GDM1 (cell line): ENCODE measurements around the gene GNG8.
"Not testable (repeated sequence)": the region's sequence is repeated elsewhere in the genome, so short reads cannot be mapped to it uniquely, and the experiment has no call there.

Source experiments
- DNase-seq: peaks from one replicate; lab custom pipeline; 2025; lab: John Stamatoyannopoulos, UW

The GNG8 gene

DNA sequence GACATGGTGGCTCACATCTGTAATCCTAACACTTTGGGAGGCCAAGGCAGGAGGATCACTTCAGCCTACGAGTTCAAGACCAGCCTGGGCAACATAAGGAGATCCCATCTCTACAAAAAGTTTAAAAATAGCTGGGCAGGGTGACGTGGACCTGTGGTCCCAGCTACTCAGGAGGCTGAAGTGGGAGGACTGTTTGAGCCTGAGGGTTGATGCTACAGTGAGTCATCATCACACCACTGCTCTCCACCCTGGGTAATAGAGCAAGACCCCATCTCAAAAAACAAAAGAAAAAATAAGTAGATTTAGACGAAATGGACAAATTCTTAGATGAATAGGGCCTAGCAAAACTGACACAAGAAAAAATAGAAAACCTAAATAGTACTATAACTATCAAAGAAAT is 10.4 kb upstream of the GNG8 start:
- DNase-seq, result no peak

- DNase-seq, result no peak
These were observed 8.7 kb upstream of the GNG8 start for GRCh38 chr19:46644720-46645119.

DNA sequence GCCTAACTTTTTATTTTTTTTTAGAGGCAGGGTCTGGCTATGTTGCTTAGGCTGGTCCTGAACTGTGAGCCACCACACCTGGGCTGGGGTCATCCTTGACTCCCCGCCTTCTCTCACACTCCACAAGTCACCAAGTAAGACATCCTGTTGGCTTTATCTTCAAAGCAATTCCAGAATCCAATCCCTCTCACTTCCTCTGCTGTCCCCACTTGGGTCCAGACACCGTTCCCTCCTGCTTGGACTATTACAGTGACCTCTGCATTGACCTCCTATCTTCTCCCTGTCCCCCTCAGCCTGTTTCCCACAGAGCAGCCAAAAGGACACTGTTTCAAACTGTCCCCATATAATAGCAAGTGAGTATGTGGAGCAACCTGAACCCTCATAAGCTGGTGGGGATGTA is 4.7 kb upstream of the GNG8 start:
- DNase-seq, result no peak

- DNase-seq, result no peak
These were observed 3.6 kb upstream of the GNG8 start for GRCh38 chr19:46639358-46640182.

DNA sequence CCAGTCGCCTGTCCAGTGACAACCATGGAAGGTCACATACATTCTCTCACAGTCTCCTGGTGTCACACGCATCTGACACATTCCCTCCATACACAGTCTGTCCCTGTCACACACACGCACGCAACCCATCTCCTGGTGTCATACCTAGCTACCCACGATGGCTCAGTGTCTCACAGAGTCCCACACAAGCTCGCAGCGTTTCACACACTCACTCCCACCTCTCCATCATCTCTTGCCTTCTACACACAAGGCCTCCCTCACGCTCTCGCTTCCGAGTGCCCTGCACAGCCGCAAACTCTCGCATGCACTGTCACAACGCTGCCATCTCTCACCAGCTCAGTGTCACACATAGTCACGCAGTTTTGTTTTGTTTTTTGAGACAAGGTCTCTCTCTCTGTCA is 1.2 kb upstream of the GNG8 start:
- no peak for DNase-seq

GRCh38 chr19:46634656-46635218 is 1.3 kb downstream of the GNG8 start:
- DNase-seq, result no peak

- DNase-seq, result peak; percentile 81
These were observed 1.9 kb downstream of the GNG8 start for GRCh38 chr19:46634045-46634655.

DNA sequence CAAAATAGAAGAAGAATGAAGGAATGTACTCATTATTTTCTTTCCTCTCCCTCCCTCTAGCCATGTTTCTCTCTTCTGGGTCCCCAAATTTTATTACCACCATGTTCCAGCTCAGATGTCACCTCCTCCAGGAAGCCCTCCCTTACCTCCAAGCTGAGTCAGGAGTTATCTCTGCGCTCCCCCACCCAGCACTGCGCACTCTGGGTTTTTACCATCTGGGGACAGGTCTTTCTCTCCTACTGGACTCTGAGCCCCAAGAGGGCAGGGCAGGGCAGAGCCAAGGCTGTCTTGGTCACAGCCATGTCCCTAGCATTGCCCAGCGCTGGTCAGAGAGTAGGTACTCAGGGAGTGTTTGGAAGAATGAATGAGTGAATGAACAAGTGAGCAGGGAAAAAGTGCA is 2.9 kb downstream of the GNG8 start:
- DNase-seq, result no peak

GRCh38 chr19:46631481-46631880 is 4.5 kb downstream of the GNG8 start:
- no peak for DNase-seq

GRCh38 chr19:46630586-46631205 is 5.3 kb downstream of the GNG8 start:
- DNase-seq, result no peak

GRCh38 chr19:46629546-46630025 is 6.4 kb downstream of the GNG8 start:
- DNase-seq, result peak; percentile 72

- not testable (repeated sequence) for DNase-seq
These were observed 7.0 kb downstream of the GNG8 start for GRCh38 chr19:46628970-46629369.

DNA sequence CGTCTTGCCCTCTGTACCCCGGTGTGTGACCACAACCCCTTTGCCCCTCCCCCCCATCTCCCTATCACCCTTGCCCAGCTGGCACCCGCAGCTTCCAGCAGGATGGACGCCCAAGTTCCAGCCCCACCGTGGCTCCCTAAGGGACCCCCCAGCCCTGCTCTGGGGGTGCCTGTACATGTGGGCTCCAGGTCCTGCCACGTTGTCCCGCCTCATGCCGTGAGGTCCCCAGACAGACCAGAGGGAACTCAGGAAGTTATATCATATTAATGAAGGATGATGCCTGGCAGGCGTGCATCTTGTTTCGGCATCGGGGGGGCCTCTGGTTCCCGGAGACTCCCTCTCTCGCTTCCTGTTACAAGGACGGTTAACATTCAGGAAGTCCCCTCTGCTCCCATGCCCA is 9.6 kb downstream of the GNG8 start:
- no peak for DNase-seq

DNA sequence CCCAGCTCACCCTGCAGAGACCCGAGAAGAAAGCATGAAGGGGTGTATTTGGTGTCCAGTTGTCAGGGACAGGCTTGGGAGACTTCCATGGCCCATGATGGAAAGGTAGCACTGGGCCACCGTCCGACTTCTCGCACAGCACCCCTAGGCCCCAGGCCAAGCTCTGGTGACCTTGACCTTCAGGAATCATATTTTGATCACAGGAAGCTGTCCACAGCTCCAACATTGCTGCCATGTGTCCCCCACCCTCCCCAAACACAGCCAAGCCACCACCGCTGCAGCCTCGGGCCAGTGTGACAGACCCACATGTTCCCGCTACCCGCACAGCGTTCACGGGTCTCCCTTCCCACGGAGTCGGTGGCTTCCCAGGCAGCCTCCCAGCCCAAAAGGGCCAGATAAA is 10.3 kb downstream of the GNG8 start:
- DNase-seq, result no peak

DNA sequence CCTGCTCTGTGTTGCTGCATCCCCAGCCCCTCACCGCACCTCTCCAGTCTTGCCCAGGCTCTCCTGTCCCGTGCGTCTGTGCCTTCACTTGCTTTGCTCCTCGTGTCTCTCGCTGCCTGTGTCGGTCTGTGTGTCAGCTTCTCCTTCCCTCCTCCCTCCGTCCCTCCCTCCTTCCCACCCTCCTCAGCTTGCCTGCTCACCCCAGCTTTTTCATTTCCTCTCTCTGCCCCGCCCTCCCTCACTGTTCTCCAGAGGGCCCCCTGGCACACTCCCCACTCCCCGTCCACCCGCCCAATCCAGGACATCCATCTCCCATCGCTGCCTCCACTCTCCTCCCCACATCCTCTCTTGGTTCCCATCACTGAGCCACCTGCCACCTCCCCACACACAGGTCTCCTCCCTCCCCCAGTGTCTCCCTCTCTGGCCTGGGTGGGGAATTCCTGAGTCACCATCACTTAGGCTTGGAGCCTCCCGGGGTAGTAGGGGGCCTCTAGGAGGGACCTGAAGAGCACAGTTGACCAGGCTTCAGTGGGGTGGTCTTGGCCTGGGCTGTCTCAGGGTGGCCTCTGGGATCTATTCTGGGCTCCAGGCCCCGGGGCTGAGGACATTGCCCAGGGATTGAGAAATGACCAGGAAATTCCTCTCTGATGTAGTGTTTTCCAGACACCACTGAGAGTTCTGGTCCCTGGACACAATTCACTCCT is 10.9 kb downstream of the GNG8 start, which contains the start of gene PTGIR:
TSS of gene PTGIR (minus strand) at position 132 of the 704 bp plus-strand sequence. CDS start 864 bp downstream, outside the sequence.
- no peak for DNase-seq

DNA sequence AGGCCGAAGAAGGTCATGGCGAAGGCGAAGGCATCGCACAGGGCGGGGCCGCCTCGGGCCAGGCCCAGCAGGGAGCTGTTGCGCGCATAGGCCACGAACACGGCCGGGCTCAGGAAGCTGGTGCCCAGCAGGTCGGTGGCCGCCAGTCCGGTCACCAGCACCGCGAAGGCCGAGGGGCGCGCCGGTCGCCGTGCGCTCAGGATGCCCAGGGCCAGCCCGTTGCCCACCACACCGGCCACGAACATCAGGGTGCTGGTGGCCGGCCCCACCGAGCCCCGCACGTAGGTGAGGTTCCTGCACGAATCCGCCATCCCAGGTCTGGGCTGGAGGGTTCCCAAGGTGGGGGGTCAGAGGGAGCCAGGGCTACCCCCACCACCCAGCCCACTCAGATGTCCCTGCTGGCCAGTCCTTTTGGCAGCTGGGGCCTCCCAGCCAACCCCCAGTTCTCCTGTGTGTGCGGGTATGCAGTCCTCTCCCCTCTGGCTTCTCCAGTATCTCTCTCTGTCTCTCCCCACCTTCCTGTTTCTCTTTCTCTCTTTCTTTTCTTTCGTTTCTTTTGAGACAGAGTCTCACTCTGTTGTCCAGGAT is 12.0 kb downstream of the GNG8 start:
- DNase-seq, result no peak

- no peak for DNase-seq
These were observed 13.9 kb downstream of the GNG8 start for GRCh38 chr19:46622118-46622446.

DNA sequence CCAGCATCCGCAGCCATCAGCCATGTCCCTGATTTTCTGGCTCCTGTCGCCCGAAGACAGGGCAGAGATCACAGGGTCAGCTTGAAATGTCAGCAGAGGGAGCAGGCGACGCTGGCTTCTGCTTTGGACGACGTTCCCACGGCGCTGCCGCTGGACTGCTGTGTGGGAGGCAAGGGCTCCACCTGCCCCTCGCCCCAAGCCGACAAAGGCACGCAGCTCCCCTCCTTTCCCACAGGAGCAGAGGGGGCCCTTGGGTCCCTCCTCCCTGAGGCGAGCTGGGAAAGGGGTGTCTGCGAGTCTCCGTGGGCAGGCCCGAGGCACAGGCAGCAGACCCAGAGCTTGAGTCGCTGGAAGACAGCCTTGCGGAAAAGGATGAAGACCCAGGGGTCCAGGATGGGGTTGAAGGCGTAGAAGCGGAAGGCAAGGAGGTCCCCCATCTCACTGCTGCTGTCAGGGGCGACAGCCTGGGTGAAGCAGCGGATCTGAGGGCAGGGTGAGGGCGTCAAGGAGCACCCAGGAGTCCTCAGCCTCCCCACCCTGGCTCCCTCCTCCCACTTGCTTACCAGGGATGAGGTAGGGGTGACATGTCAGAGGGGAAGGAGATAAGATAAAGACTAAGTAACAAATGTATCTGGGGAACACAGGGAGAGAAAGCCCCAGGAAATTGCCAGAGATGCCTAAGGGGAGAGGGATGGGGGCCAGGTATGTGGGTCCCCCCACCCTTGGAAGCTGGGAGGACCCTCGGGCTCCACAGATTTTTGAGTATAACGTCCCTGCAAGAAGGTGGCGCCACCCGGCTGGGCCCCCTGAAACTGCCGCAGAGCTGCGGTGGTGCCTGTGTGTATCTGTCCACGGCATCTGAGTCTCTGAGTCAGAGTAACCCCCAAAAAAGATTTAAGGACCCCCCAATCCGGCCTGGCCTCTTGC is 14.5 kb downstream of the GNG8 start:
- DNase-seq, result no peak

DNA sequence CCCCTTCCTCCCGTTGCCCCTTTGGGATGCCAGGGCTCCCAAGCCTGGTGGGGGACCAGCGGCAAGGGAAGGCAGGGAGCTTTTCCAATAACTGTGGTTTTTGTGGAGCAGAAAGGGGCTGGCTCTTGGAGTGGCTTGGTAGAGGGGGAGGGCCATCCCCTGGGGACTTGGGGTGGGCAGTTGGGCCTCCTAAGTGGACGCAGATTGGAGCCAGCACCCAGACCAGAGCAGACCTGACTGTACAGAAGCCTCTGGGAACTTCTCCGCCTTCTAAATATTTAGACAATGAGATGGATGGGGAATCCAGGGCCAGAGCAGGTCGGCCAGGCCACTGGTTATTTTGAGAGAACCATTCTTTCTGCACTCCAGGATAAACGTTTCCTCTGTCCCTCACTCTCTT is 15.3 kb downstream of the GNG8 start:
- DNase-seq, result no peak

DNA sequence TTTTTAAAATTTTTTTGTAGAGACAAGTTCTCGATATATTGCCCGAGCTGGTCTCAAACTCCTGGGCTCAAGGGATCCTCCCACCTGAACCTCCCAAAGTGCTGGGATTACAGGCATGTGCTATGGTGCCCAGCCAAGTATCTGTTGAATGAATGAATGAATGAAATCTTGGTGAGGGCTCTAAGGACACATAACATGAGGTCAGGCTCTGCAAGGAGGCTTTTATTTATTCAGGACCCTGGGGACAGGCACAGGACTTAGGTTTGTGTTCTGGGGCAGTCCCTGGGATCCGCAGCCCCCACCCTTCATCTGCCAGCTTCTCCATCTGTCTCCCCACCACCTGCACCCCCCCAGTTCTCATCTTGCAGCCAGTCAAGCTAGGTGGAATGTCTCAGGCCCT is 15.7 kb downstream of the GNG8 start:
- no peak for DNase-seq
